Jurkat, Clone E6-1 (cell line): Measurements from ENCODE around the gene MTM1. TPM values are rescaled to one million over a fixed set of nuclear protein-coding genes. Genes with fewer than 3 reads are reported as not detected.

Source experiments
- DNase-seq: peaks from one replicate; pipeline ENCODE4 v3.0.0-alpha.2; 2011; ENCODE audit warnings: low read depth, low spot score
- H3K4me3 ChIP-seq: 2 replicates; pipeline ENCODE4 v1.5.1; 2011; ENCODE audit warnings: mild to moderate bottlenecking, low read length, control low read depth, moderate library complexity
- polyA plus RNA-seq: library from polyadenylated mRNA; unstranded; fragments of >200 nt; gene quantifications from one replicate; pipeline ENCODE4 v1.2.1, GENCODE V29; 2012; ENCODE audit warnings: missing spikeins; ENCODE audit not compliant: insufficient read length, insufficient read depth

The MTM1 gene
- polyA plus RNA-seq = 12.4 TPM

- peak within 1 kb of the TSS; percentile 62 for H3K4me3 ChIP-seq
- DNase-seq = peak; percentile 90
Observed at GRCh38 chrX:150568320-150569154, at the start of gene MTM1. Gene MTM1 (plus strand): TSS chrX:150568621. CDS start chrX:150592615, 23,994 bp downstream.

- no peak for DNase-seq
- H3K4me3 ChIP-seq = no peak overlapping the region
Observed at GRCh38 chrX:150522494-150522893, 45.9 kb upstream of the MTM1 start.

GRCh38 chrX:150525061-150525919, 43.1 kb upstream of the MTM1 start:
- no peak overlapping the region for H3K4me3 ChIP-seq
- DNase-seq = no peak

- DNase-seq = no peak
- no peak overlapping the region for H3K4me3 ChIP-seq
Observed at GRCh38 chrX:150526692-150527091, 41.7 kb upstream of the MTM1 start.

GRCh38 chrX:150527108-150527507, 41.3 kb upstream of the MTM1 start:
- H3K4me3 ChIP-seq = no peak overlapping the region
- DNase-seq = no peak

- H3K4me3 ChIP-seq = no peak overlapping the region
- DNase-seq = no peak
Observed at GRCh38 chrX:150529587-150529986, 38.8 kb upstream of the MTM1 start.

GRCh38 chrX:150530821-150531220, 37.6 kb upstream of the MTM1 start:
- no peak overlapping the region for H3K4me3 ChIP-seq

GRCh38 chrX:150531467-150531866, 37.0 kb upstream of the MTM1 start:
- DNase-seq = no peak
- no peak overlapping the region for H3K4me3 ChIP-seq

More at GRCh38 chrX:150530821-150531220, 37.6 kb upstream of the MTM1 start:
- DNase-seq = no peak

- H3K4me3 ChIP-seq = no peak overlapping the region
- DNase-seq = no peak
Observed at GRCh38 chrX:150533863-150534262, 34.6 kb upstream of the MTM1 start.

- DNase-seq = no peak
- H3K4me3 ChIP-seq = no peak overlapping the region
Observed at GRCh38 chrX:150536455-150537116, 31.8 kb upstream of the MTM1 start.

- no peak for DNase-seq
Observed at GRCh38 chrX:150537851-150538250, 30.6 kb upstream of the MTM1 start.

GRCh38 chrX:150540965-150541364, 27.5 kb upstream of the MTM1 start:
- DNase-seq = no peak
- no peak overlapping the region for H3K4me3 ChIP-seq

More at GRCh38 chrX:150537851-150538250, 30.6 kb upstream of the MTM1 start:
- no peak overlapping the region for H3K4me3 ChIP-seq

GRCh38 chrX:150542846-150543229, 25.6 kb upstream of the MTM1 start:
- no peak for DNase-seq

GRCh38 chrX:150543230-150544155, 24.9 kb upstream of the MTM1 start:
- DNase-seq = no peak
- H3K4me3 ChIP-seq = no peak overlapping the region

More at GRCh38 chrX:150542846-150543229, 25.6 kb upstream of the MTM1 start:
- no peak overlapping the region for H3K4me3 ChIP-seq

- DNase-seq = peak; percentile 11
- no peak overlapping the region for H3K4me3 ChIP-seq
Observed at GRCh38 chrX:150544222-150544787, 24.1 kb upstream of the MTM1 start.

GRCh38 chrX:150544835-150545770, 23.3 kb upstream of the MTM1 start:
- no peak overlapping the region for H3K4me3 ChIP-seq
- DNase-seq = no peak

- peak overlapping the region; percentile 13; the same call in 1 of the 2 replicates for H3K4me3 ChIP-seq
- peak; percentile 87 for DNase-seq
Observed at GRCh38 chrX:150546711-150547153, 21.7 kb upstream of the MTM1 start.
